DND-41 (cell line): ENCODE results near the gene PSMG3.

Experiments
- ATAC-seq: fragments of 200-7000 bp; cut with Tn5 transposase; 3 replicates; pipeline ENCODE4 v1.9.1; 2021; ENCODE audit warnings: low read depth; ENCODE audit not compliant: insufficient read depth
- DNase-seq: peaks from one replicate; pipeline ENCODE4 v3.0.0-alpha.2; 2020
- H2AFZ ChIP-seq: 2 replicates; pipeline ENCODE4 v1.6.0; 2012; ENCODE audit warnings: low read depth, low read length
- H3K27ac ChIP-seq: 2 replicates; pipeline ENCODE4 v1.5.1; 2012; ENCODE audit warnings: low read length, inconsistent platforms
- H3K27me3 ChIP-seq: fragments of 200-600 bp; sonication (generic); 2 replicates; pipeline ENCODE4 v1.6.0; 2012; ENCODE audit warnings: low read length, mild to moderate bottlenecking, inconsistent platforms; ENCODE audit not compliant: insufficient read depth, poor library complexity
- H3K36me3 ChIP-seq: 2 replicates; pipeline ENCODE4 v1.5.1; 2012; ENCODE audit warnings: low read length, inconsistent platforms; ENCODE audit not compliant: insufficient read depth
- H3K4me1 ChIP-seq: 2 replicates; pipeline ENCODE4 v1.5.1; 2012; ENCODE audit warnings: mild to moderate bottlenecking, low read length; ENCODE audit not compliant: insufficient read depth
- H3K4me2 ChIP-seq: 2 replicates; pipeline ENCODE4 v1.6.0; 2012; ENCODE audit warnings: mild to moderate bottlenecking, moderate library complexity, low read length, inconsistent platforms; ENCODE audit not compliant: insufficient read depth
- H3K4me3 ChIP-seq, 2 experiments: fragments of 200-600 bp in 1 of 2; shearing (Covaris generic) in 1 of 2; 2 replicates each; pipeline ENCODE4 v1.5.1; 2012 to 2016; ENCODE audit warnings: inconsistent platforms in 2 of 2, low read length in 2 of 2, mild to moderate bottlenecking in 2 of 2, low read depth in 1 of 2, moderate library complexity in 1 of 2
- H3K79me2 ChIP-seq: 2 replicates; pipeline ENCODE4 v1.6.0; 2012; ENCODE audit warnings: low read length, inconsistent platforms; ENCODE audit not compliant: insufficient read depth
- H3K9ac ChIP-seq: 2 replicates; pipeline ENCODE4 v1.6.0; 2012; ENCODE audit warnings: low read depth, mild to moderate bottlenecking, inconsistent platforms, low read length, moderate library complexity
- H3K9me3 ChIP-seq: 2 replicates; pipeline ENCODE4 v1.5.1; 2012; ENCODE audit warnings: low read length, moderate library complexity, mild to moderate bottlenecking, inconsistent platforms; ENCODE audit not compliant: insufficient read depth, severe bottlenecking
- H4K20me1 ChIP-seq: 2 replicates; pipeline ENCODE4 v1.6.0; 2012; ENCODE audit warnings: low read length; ENCODE audit not compliant: insufficient read depth
- CTCF ChIP-seq: IDR thresholded peaks from 2 replicates; pipeline ENCODE4 v1.5.1; 2012; ENCODE audit warnings: borderline replicate concordance, low read length, moderate library complexity, mild to moderate bottlenecking; ENCODE audit not compliant: poor library complexity, severe bottlenecking; ENCODE audit errors: extremely low read depth
- EZH2 ChIP-seq: IDR thresholded peaks from 3 replicates; pipeline ENCODE4 v1.6.1; 2012; ENCODE audit warnings: borderline replicate concordance, low read depth, mild to moderate bottlenecking, moderate library complexity, low read length, inconsistent platforms; ENCODE audit not compliant: severe bottlenecking

PSMG3 gene

DNA sequence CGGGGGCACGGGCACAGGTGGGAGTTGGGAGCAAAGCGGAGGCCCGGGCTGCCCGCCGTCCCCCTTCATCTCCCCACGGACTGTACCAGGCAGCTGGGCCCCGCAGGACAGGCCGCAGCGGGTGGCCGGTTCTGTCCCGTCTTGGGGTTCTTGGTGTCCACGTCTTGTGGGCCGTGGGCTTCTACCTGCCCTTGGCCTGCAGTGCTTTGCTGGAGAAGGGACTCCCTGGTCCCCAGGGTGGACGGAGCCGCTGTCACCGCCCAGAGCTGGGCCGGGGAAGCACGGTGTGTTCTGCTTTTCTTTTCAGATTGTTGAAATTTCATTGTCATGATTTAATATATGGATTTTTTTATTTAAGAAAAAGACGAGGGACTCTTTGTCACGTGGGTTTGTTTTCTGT, 27.5 kb downstream of the PSMG3 start:
- no peak overlapping the region for H3K27ac ChIP-seq
- DNase-seq, result no peak
- no peak for TF ChIP-seq CTCF
- no peak for TF ChIP-seq EZH2
- H3K4me1 ChIP-seq, result no peaks in the 10 kb centered on the region
- no peak overlapping the region for H2AFZ ChIP-seq
- H3K36me3 ChIP-seq, result peaks cover 37% of the 10 kb centered on the region
- H3K27me3 ChIP-seq, result no peaks in the 10 kb centered on the region
- no peak overlapping the region for H3K9ac ChIP-seq
- no peak overlapping the region for H3K4me3 ChIP-seq
- peaks cover 13% of the 10 kb centered on the region for H3K79me2 ChIP-seq
- H3K9me3 ChIP-seq, result no peaks in the 10 kb centered on the region
- no peak for ATAC-seq
- peaks cover 30% of the 10 kb centered on the region for H4K20me1 ChIP-seq
- no peak overlapping the region for H3K4me2 ChIP-seq

DNA sequence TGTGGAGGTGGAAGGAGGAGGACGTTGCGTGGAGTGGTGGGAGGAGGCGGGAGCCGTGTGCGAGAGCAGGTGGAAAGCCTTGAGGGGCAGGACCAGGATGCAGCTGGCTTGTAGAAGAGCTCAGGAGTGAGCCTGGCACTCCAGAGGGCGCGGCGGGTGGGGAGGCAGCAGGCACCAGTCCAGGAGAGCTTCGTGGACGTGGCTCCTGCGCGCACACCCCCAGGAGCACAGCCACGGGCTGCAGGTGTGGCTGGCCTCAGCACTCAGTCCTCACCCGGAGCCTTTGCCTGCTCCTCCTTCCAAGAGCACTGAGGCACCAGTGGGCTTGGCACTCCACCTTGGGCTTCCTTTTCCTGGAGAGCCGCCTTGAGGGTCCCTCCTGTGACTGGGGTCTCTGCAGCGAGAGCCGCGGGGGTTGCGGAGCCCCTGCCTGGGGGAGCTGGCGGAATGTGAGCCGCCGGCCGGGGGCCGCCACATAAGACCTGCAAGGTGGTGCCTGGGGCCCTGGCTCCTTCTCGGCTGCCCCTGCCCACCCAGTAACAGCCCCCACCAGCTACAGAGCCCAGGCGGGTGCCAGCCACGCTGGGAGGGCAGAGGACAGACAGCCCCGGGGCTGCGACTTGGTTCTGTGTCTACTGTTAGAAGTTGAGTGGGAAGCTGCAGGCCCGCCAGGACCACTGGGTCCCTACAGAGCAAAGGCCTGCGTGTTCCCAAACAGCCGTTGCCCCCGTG, 28.2 kb downstream of the PSMG3 start:
- H3K4me1 ChIP-seq, result no peaks in the 10 kb centered on the region
- DNase-seq, result no peak
- H4K20me1 ChIP-seq, result peaks cover 37% of the 10 kb centered on the region
- no peak for ATAC-seq
- no peak overlapping the region for H3K9ac ChIP-seq
- no peak overlapping the region for H3K27ac ChIP-seq
- peaks cover 20% of the 10 kb centered on the region for H3K79me2 ChIP-seq
- TF ChIP-seq CTCF (no peak), EZH2 (no peak)
- no peak overlapping the region for H2AFZ ChIP-seq
- no peak overlapping the region for H3K4me3 ChIP-seq
- H3K27me3 ChIP-seq, result no peaks in the 10 kb centered on the region
- no peak overlapping the region for H3K4me2 ChIP-seq
- peaks cover 40% of the 10 kb centered on the region for H3K36me3 ChIP-seq
- no peaks in the 10 kb centered on the region for H3K9me3 ChIP-seq

GRCh38 chr7:1540776-1541271, 29.0 kb downstream of the PSMG3 start:
- Histone ChIP-seq H3K27ac (no peak overlapping the region), H3K36me3 (peaks cover 44% of the 10 kb centered on the region), H4K20me1 (peaks cover 44% of the 10 kb centered on the region), H3K79me2 (peaks cover 28% of the 10 kb centered on the region), H3K4me2 (no peak overlapping the region), H3K4me3 (no peak overlapping the region), H3K27me3 (no peaks in the 10 kb centered on the region), H3K9me3 (no peaks in the 10 kb centered on the region), H2AFZ (no peak overlapping the region), H3K4me1 (no peaks in the 10 kb centered on the region), H3K9ac (no peak overlapping the region)
- DNase-seq, result no peak
- ATAC-seq, result no peak
- TF ChIP-seq EZH2, result no peak
- TF ChIP-seq CTCF, result no peak
